ENCODE data around the gene DLG2.

- TF ChIP-seq, protein P1, sequence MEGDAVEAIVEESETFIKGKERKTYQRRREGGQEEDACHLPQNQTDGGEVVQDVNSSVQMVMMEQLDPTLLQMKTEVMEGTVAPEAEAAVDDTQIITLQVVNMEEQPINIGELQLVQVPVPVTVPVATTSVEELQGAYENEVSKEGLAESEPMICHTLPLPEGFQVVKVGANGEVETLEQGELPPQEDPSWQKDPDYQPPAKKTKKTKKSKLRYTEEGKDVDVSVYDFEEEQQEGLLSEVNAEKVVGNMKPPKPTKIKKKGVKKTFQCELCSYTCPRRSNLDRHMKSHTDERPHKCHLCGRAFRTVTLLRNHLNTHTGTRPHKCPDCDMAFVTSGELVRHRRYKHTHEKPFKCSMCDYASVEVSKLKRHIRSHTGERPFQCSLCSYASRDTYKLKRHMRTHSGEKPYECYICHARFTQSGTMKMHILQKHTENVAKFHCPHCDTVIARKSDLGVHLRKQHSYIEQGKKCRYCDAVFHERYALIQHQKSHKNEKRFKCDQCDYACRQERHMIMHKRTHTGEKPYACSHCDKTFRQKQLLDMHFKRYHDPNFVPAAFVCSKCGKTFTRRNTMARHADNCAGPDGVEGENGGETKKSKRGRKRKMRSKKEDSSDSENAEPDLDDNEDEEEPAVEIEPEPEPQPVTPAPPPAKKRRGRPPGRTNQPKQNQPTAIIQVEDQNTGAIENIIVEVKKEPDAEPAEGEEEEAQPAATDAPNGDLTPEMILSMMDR (IDR thresholded peaks at IDR 0.05): no peak
- TF ChIP-seq CREM (CRISPR knock-in tag; IDR thresholded peaks at IDR 0.05) (no peak), ZNF423 (CRISPR knock-in tag; IDR thresholded peaks at IDR 0.05) (no peak), E2F5 (CRISPR knock-in tag; IDR thresholded peaks at IDR 0.05) (no peak), CREB1 (CRISPR knock-in tag; IDR thresholded peaks at IDR 0.05) (no peak), ZNF121 (CRISPR knock-in tag; IDR thresholded peaks at IDR 0.05) (no peak), PRRX2 (CRISPR knock-in tag; IDR thresholded peaks at IDR 0.05) (no peak), TP53 (CRISPR knock-in tag; IDR thresholded peaks at IDR 0.05) (no peak), TEAD4 (CRISPR knock-in tag; IDR thresholded peaks at IDR 0.05) (no peak)
- TF ChIP-seq, protein P2, sequence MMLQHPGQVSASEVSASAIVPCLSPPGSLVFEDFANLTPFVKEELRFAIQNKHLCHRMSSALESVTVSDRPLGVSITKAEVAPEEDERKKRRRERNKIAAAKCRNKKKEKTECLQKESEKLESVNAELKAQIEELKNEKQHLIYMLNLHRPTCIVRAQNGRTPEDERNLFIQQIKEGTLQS (CRISPR knock-in tag; conservative IDR thresholded peaks at IDR 0.05): no peak
- TF ChIP-seq, protein P3, sequence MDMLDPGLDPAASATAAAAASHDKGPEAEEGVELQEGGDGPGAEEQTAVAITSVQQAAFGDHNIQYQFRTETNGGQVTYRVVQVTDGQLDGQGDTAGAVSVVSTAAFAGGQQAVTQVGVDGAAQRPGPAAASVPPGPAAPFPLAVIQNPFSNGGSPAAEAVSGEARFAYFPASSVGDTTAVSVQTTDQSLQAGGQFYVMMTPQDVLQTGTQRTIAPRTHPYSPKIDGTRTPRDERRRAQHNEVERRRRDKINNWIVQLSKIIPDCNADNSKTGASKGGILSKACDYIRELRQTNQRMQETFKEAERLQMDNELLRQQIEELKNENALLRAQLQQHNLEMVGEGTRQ (CRISPR knock-in tag; IDR thresholded peaks at IDR 0.05): no peak
- TF ChIP-seq, protein P4, sequence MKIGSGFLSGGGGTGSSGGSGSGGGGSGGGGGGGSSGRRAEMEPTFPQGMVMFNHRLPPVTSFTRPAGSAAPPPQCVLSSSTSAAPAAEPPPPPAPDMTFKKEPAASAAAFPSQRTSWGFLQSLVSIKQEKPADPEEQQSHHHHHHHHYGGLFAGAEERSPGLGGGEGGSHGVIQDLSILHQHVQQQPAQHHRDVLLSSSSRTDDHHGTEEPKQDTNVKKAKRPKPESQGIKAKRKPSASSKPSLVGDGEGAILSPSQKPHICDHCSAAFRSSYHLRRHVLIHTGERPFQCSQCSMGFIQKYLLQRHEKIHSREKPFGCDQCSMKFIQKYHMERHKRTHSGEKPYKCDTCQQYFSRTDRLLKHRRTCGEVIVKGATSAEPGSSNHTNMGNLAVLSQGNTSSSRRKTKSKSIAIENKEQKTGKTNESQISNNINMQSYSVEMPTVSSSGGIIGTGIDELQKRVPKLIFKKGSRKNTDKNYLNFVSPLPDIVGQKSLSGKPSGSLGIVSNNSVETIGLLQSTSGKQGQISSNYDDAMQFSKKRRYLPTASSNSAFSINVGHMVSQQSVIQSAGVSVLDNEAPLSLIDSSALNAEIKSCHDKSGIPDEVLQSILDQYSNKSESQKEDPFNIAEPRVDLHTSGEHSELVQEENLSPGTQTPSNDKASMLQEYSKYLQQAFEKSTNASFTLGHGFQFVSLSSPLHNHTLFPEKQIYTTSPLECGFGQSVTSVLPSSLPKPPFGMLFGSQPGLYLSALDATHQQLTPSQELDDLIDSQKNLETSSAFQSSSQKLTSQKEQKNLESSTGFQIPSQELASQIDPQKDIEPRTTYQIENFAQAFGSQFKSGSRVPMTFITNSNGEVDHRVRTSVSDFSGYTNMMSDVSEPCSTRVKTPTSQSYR (CRISPR knock-in tag; IDR thresholded peaks at IDR 0.05): no peak
Measured at GRCh38 chr11:85095239-85095638, 531.9 kb downstream of the DLG2 start.

Measured in WTC11 (cell line).